ENCODE measurements around the gene CSMD2.

GRCh38 chr1:33725037-33725436 is 440.0 kb downstream of the CSMD2 start:
- TF ChIP-seq CTCF (IDR thresholded peaks at IDR 0.05; ENCODE audit: insufficient read depth, low read length, poor library complexity, severe bottlenecking) = no peak
- TF ChIP-seq EZH2phosphoT487 (conservative IDR thresholded peaks at IDR 0.05; ENCODE audit: low read length) = no peak
